Panc1 (cell line): Measurements from ENCODE around the gene H1-8. TPM values are rescaled to one million over a fixed set of nuclear protein-coding genes. Genes with fewer than 3 reads are reported as not detected.

Experiments used
- ATAC-seq: fragments of 200-7000 bp; cut with Tn5 transposase; 2 replicates; pipeline ENCODE4 v1.9.1; 2020; ENCODE audit warnings: mild to moderate bottlenecking, moderate library complexity
- BruUV-seq: library from RNA; stranded (reverse); fragments of 400-500 nt; replicated peaks from 2 replicates; lab custom pipeline; 2021; lab: Mats Ljungman, UMichigan
- CTCF ChIA-PET: fragments of 300-600 bp; sonication (Branson Sonifier 250); formaldehyde crosslinking; loops from one replicate; lab custom pipeline; 2022; ENCODE audit warnings: antibody characterized with exemption; lab: Charles Lee
- POLR2A ChIA-PET: fragments of 300-600 bp; sonication (Branson Sonifier 250); formaldehyde crosslinking; loops from one replicate; lab custom pipeline; 2022; ENCODE audit warnings: antibody characterized with exemption; lab: Charles Lee
- DNase-seq: peaks from one replicate; pipeline ENCODE4 v3.0.0-alpha.2; 2010; ENCODE audit warnings: low read depth, low spot score
- H3K27ac ChIP-seq: 2 replicates; pipeline ENCODE4 v1.5.1; 2011; ENCODE audit warnings: mild to moderate bottlenecking, low read length, inconsistent platforms
- H3K27me3 ChIP-seq: fragments of 200-500 bp; sonication (Bioruptor generic); 2 replicates; pipeline ENCODE4 v1.6.0; 2014; ENCODE audit warnings: low read length, inconsistent platforms; ENCODE audit not compliant: control insufficient read depth, insufficient read depth
- H3K36me3 ChIP-seq: fragments of 200-500 bp; sonication (Bioruptor generic); 2 replicates; pipeline ENCODE4 v1.5.1; 2014; ENCODE audit warnings: inconsistent platforms, mild to moderate bottlenecking, low read length, moderate library complexity; ENCODE audit not compliant: control insufficient read depth, insufficient read depth
- H3K4me1 ChIP-seq: 2 replicates; pipeline ENCODE4 v1.5.1; 2011; ENCODE audit warnings: inconsistent platforms, mild to moderate bottlenecking, low read length, moderate library complexity; ENCODE audit not compliant: control insufficient read depth, insufficient read depth
- H3K4me3 ChIP-seq, 2 experiments: 2 replicates each; pipeline ENCODE4 v1.5.1; 2011 to 2012; ENCODE audit warnings: low read depth in 2 of 2, low read length in 2 of 2, mild to moderate bottlenecking in 2 of 2, inconsistent platforms in 1 of 2, moderate library complexity in 1 of 2
- H3K9me3 ChIP-seq: fragments of 200-500 bp; sonication (Bioruptor generic); 2 replicates; pipeline ENCODE4 v1.5.1; 2014; ENCODE audit warnings: low read depth, mild to moderate bottlenecking, inconsistent platforms, low read length, moderate library complexity; ENCODE audit not compliant: control insufficient read depth, insufficient read depth
- CTCF ChIP-seq: fragments of 450-650 bp; IDR thresholded peaks from 2 replicates; pipeline ENCODE4 v1.5.1; 2017; ENCODE audit warnings: mild to moderate bottlenecking
- POLR2AphosphoS5 ChIP-seq: IDR thresholded peaks from 2 replicates; pipeline ENCODE4 v1.6.1; 2012; ENCODE audit warnings: mild to moderate bottlenecking, low read depth, low read length, moderate library complexity
- REST ChIP-seq, 2 experiments: IDR thresholded peaks; 2 replicates each; pipeline ENCODE4 v1.6.1; 2011 to 2012; ENCODE audit warnings: low read depth in 2 of 2, control low read depth in 1 of 2, low read length in 1 of 2, mild to moderate bottlenecking in 1 of 2, moderate library complexity in 1 of 2; ENCODE audit not compliant: insufficient read depth in 1 of 2
- SIN3A ChIP-seq: IDR thresholded peaks from 2 replicates; pipeline ENCODE4 v1.6.1; 2012; ENCODE audit warnings: low read depth, mild to moderate bottlenecking, low read length, moderate library complexity, borderline replicate concordance; ENCODE audit not compliant: insufficient read depth
- TCF7L2 ChIP-seq: IDR thresholded peaks from 2 replicates; pipeline ENCODE4 v1.6.1; 2011; ENCODE audit warnings: mild to moderate bottlenecking, low read depth, low read length, inconsistent platforms
- in situ Hi-C: cut with HindIII; loops from 2 replicates; pipeline ENCODE4 v1.10.0; 2016; ENCODE audit warnings: low sequenced_read_pairs, low pct_unique_long_range_greater_than_20kb
- intact Hi-C: fragments of 100-400 bp; cut with micrococcal nuclease; formaldehyde crosslinking; loops from one replicate; pipeline ENCODE4 v1.10.0; 2022; ENCODE audit not compliant: unreplicated experiment
- total RNA-seq: library from RNA; stranded (reverse); gene quantifications from one replicate; pipeline ENCODE4 v1.2.1, GENCODE V29; 2021; ENCODE audit not compliant: unreplicated experiment

H1-8 gene
- total RNA-seq, 1 experiment from 2014 or later: not detected

- POLR2A ChIA-PET: no interaction called here
- H3K4me3 ChIP-seq: no peak overlapping the region
- BruUV-seq: no TSS peak
- no peaks in the 10 kb centered on the region for H3K9me3 ChIP-seq
- ATAC-seq: no peak
- CTCF ChIA-PET: interaction anchor here (0.5 kb wide), 1 partner anchor 325 kb away, joined by 4 read pairs; no protein-coding TSS in a partner anchor
- H3K27ac ChIP-seq: no peak overlapping the region
- intact Hi-C loops: no loop called here
- no peak for DNase-seq
- in situ Hi-C loops: no loop called here
- TF ChIP-seq TCF7L2: no peak
- TF ChIP-seq POLR2AphosphoS5: no peak
- no peak for TF ChIP-seq CTCF
- no peak for TF ChIP-seq REST (IDR thresholded peaks at IDR 0.05; ENCODE audit: insufficient read depth in 1 of 2, low read depth in 2 of 2, low read length in 1 of 2)
- no peak for TF ChIP-seq SIN3A
- H3K4me1 ChIP-seq: peaks cover 4% of the 10 kb centered on the region; the same call in 1 of the 2 replicates
- H3K36me3 ChIP-seq: peaks cover 3% of the 10 kb centered on the region; the same call in 1 of the 2 replicates
- no peaks in the 10 kb centered on the region for H3K27me3 ChIP-seq
Observed at GRCh38 chr3:129553171-129553570, 10.2 kb downstream of the H1-8 start.

GRCh38 chr3:129553719-129554118, 10.7 kb downstream of the H1-8 start:
- Histone ChIP-seq H3K9me3 (no peaks in the 10 kb centered on the region), H3K27me3 (no peaks in the 10 kb centered on the region), H3K27ac (no peak overlapping the region), H3K4me1 (peaks cover 6% of the 10 kb centered on the region), H3K36me3 (peaks cover 5% of the 10 kb centered on the region), H3K4me3 (no peak overlapping the region)
- BruUV-seq: no TSS peak
- in situ Hi-C loops (no loop called here), intact Hi-C loops (no loop called here)
- CTCF ChIA-PET: no interaction called here
- ATAC-seq (no peak), DNase-seq (no peak)
- TF ChIP-seq REST (IDR thresholded peaks at IDR 0.05; ENCODE audit: insufficient read depth in 1 of 2, low read depth in 2 of 2, low read length in 1 of 2) (no peak), SIN3A (no peak), TCF7L2 (no peak), CTCF (no peak), POLR2AphosphoS5 (no peak)
- POLR2A ChIA-PET: interaction anchor here (0.7 kb wide), 1 partner anchor 53 kb away, joined by 3 read pairs; no protein-coding TSS in a partner anchor
